ENCODE results near the gene TRAF5. TPM values are rescaled to one million over a fixed set of nuclear protein-coding genes. Genes with fewer than 3 reads are reported as not detected.
A peak's percentile ranks its signal among the peaks of the same experiment; 100 is the strongest.

The TRAF5 gene
- total and polyA plus RNA-seq, 8 donors: 4.3 to 50.7 (median 18.5) TPM

DNA sequence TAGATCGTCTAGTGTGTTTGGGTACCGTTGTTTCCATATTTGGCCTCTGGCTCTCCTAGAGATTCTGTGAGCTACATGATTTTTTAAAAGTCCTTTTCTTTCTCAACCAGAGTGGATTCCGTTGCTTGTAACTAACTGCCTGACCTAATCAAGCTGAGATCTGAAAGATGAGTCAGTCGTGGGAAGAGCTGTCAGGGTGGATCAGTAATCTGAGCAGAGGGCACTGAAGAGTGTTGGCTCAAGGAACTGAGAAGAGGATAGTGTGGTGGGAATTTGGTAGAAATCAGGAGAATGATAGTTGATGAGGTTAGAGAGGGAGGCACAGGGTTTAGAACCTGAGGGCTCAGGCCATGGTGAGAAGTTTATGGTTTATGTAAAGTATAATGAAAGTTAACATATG lies 52.2 kb downstream of the TRAF5 start:
- Histone ChIP-seq H3K36me3 (peaks cover 4 to 27% (median 10%) of the 10 kb centered on the region in 4 donors), H3K27me3 (no peaks in the 10 kb centered on the region), H3K4me1 (peaks cover 0 to 26% (median 10%) of the 10 kb centered on the region in 4 donors), H3K27ac (no peak overlapping the region), H3K4me3 (no peak overlapping the region), H3K9me3 (no peaks in the 10 kb centered on the region)
- no peak for DNase-seq
- WGBS, 5 donors: 67 to 82% (median 79%) methylated on average over 4 of the region's 4 CpGs
- TF ChIP-seq POLR2AphosphoS5 (IDR thresholded peaks at IDR 0.05) (no peak), EP300 (IDR thresholded peaks at IDR 0.05) (no peak), POLR2A (IDR thresholded peaks at IDR 0.05) (no peak)
- intact Hi-C loops (cut with DNase I; ENCODE audit: low total_unique reads): no loop called here

DNA sequence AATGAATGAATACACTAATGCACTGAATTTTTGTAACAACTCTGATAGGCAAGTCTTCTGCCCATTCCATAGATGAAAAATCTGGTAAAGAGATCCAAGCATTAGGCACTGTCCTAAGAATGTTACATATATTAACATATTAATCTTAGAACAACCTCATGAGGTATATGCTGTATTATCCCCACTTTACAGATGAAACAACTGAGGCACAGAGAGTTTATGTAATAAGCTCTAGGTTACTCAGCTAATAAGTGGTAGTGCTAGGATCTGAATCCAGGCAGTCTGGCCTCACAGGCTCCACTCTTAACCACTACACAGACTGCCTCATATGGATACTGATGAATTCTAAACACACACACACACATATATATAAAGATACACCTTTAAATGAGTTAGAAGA lies 52.8 kb downstream of the TRAF5 start:
- Histone ChIP-seq H3K9me3 (no peaks in the 10 kb centered on the region), H3K27ac (no peak overlapping the region), H3K4me3 (no peak overlapping the region), H3K36me3 (peaks cover 0 to 21% (median 5%) of the 10 kb centered on the region in 4 donors), H3K4me1 (peaks cover 0 to 24% (median 10%) of the 10 kb centered on the region in 4 donors), H3K27me3 (no peaks in the 10 kb centered on the region)
- no peak for DNase-seq
- intact Hi-C loops (cut with DNase I; ENCODE audit: low total_unique reads): no loop called here
- TF ChIP-seq POLR2AphosphoS5 (IDR thresholded peaks at IDR 0.05) (no peak), EP300 (IDR thresholded peaks at IDR 0.05) (no peak), POLR2A (IDR thresholded peaks at IDR 0.05) (no peak)
- TF ChIP-seq, protein P1, sequence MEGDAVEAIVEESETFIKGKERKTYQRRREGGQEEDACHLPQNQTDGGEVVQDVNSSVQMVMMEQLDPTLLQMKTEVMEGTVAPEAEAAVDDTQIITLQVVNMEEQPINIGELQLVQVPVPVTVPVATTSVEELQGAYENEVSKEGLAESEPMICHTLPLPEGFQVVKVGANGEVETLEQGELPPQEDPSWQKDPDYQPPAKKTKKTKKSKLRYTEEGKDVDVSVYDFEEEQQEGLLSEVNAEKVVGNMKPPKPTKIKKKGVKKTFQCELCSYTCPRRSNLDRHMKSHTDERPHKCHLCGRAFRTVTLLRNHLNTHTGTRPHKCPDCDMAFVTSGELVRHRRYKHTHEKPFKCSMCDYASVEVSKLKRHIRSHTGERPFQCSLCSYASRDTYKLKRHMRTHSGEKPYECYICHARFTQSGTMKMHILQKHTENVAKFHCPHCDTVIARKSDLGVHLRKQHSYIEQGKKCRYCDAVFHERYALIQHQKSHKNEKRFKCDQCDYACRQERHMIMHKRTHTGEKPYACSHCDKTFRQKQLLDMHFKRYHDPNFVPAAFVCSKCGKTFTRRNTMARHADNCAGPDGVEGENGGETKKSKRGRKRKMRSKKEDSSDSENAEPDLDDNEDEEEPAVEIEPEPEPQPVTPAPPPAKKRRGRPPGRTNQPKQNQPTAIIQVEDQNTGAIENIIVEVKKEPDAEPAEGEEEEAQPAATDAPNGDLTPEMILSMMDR (IDR thresholded peaks at IDR 0.05): no peak

DNA sequence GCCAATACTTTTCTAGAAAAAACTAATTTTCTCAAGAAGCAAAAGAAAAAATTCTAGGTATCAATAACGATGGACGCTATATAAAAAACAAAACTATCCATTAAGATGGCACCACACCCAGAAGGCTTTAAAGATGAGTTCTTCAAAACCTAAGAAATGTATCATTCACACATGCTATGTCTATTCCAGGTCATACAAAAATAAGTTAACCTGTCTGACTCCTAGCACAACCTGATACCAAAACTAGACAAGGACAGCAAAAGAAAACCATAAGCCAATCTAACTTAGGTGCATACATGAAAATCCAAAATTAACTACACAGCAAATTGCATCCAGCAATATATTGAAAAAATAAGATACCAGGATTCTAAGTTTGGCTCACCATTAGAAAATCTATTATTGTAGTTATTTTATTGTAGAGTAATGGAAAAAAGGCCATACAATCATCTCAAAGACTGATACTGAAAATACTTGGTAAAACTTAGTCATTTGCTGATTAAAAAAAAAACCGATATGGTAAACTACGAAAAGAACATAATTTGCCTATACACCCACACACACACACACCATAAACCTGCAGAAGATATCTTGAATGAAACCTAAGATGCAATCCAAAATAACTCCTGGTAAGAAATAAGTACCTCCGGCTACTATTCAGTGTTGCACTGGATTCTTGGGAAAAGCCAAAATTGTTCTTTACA lies 55.0 kb downstream of the TRAF5 start:
- intact Hi-C loops (cut with DNase I; ENCODE audit: low total_unique reads): no loop called here
- Histone ChIP-seq H3K4me1 (peaks cover 0 to 15% (median 10%) of the 10 kb centered on the region in 4 donors), H3K36me3 (no peaks in the 10 kb centered on the region), H3K27me3 (no peaks in the 10 kb centered on the region), H3K4me3 (peak overlapping the region; percentile 54 to 66 (median 60)), H3K9me3 (no peaks in the 10 kb centered on the region), H3K27ac (peak overlapping the region in 4 of 5 donors; percentile 93 to 99 (median 96))
- no peak for DNase-seq
- 66 to 78% (median 69%) methylated on average over 5 of the region's 5 CpGs for WGBS, 5 donors
- no peak for TF ChIP-seq POLR2A (IDR thresholded peaks at IDR 0.05)
- TF ChIP-seq, protein P1 (IDR thresholded peaks at IDR 0.05): no peak
- no peak for TF ChIP-seq EP300 (IDR thresholded peaks at IDR 0.05)
- TF ChIP-seq POLR2AphosphoS5 (IDR thresholded peaks at IDR 0.05): no peak

DNA sequence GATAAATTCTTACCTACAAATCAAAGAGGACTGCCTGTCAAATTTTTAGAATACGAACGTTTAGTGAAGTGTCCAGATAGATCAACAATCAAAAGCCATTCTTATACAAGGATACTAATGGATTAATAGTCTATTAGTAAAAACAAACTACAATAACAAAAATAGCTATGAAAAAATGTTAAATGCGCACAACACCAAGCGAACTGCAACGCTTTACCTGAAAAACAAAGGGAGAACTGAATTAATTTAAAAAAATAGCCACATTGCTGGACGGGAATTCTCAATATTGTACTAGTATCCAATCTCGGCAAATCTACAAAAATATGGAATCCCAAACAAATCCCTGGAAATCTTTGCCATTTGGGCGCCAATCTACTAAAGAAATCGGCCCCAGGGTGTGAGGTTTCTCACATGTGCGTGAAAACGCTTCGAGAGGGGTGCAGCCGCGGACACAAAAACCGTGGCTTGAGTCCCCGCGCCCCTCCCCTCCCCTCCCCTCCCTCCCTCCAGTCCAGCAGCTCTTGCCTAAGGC lies 55.6 kb downstream of the TRAF5 start:
- no peaks in the 10 kb centered on the region for H3K27me3 ChIP-seq
- TF ChIP-seq, protein P1 (IDR thresholded peaks at IDR 0.05): no peak
- TF ChIP-seq EP300 (IDR thresholded peaks at IDR 0.05): no peak
- no peak for TF ChIP-seq POLR2A (IDR thresholded peaks at IDR 0.05)
- no peak for TF ChIP-seq POLR2AphosphoS5 (IDR thresholded peaks at IDR 0.05)
- no peaks in the 10 kb centered on the region for H3K36me3 ChIP-seq
- no peak for DNase-seq
- H3K4me1 ChIP-seq: peaks cover 0 to 15% (median 10%) of the 10 kb centered on the region in 4 donors
- H3K4me3 ChIP-seq: peak overlapping the region; percentile 54 to 66 (median 60)
- H3K27ac ChIP-seq: peak overlapping the region; percentile 75 to 99 (median 96)
- WGBS, 5 donors: 6 to 13% (median 7%) methylated on average over 12 to 17 of the region's 17 CpGs
- intact Hi-C loops (cut with DNase I; ENCODE audit: low total_unique reads): no loop called here
- no peaks in the 10 kb centered on the region for H3K9me3 ChIP-seq
